ENCODE data around the gene CBY1. TPM values are rescaled to one million over a fixed set of nuclear protein-coding genes. Genes with fewer than 3 reads are reported as not detected.

The CBY1 gene
- total and polyA plus RNA-seq, 10 of the 15 experiments (the other 5 are each of a cell fraction or from before 2014, with no cell fraction given), result 7.3 to 18.6 (median 11.9) TPM

GRCh38 chr22:38649841-38650522 lies 6.5 kb upstream of the CBY1 start:
- H3K79me2 ChIP-seq (ENCODE audit: control insufficient read depth, insufficient read depth, low read length), result no peaks in the 10 kb centered on the region
- in situ Hi-C loops (cut with MboI) (no loop called here), intact Hi-C loops (cut with micrococcal nuclease; ENCODE audit: unreplicated experiment) (no loop called here)
- no peaks in the 10 kb centered on the region for H4K20me1 ChIP-seq (ENCODE audit: control insufficient read depth, insufficient read depth)
- ChIA-PET RAD21 (ENCODE audit: unreplicated experiment) (no interaction called here), POLR2A (no interaction called here), SMC1A (ENCODE audit: uncharacterized antibody, unreplicated experiment) (interaction anchor here (0.6 kb wide), 1 partner anchor 505 kb away, joined by 3 read pairs; no protein-coding TSS in a partner anchor), CTCF (interaction anchor here (0.6 to 1.4 kb wide), 3 partner anchors 8 to 40 kb away, joined by 3 to 4 read pairs (median 3); no protein-coding TSS in a partner anchor)
- 51% methylated on average over 5 of the region's 5 CpGs for WGBS (ENCODE audit: insufficient coverage, insufficient replicate concordance, low lambda C conversion rate, missing lambda C conversion rate)
- no peak overlapping the region for H3K9ac ChIP-seq (ENCODE audit: control insufficient read depth, insufficient read depth, low read length)
- ATAC-seq (no peak), DNase-seq (ENCODE audit: low read depth, low spot score) (no peak), FAIRE-seq (no peak)
- no peak overlapping the region for H3K27ac ChIP-seq (ENCODE audit: control insufficient read depth, insufficient read depth)
- no peaks in the 10 kb centered on the region for H3K27me3 ChIP-seq (replicated peaks in 1 of 2; ENCODE audit: control insufficient read depth in 2 of 2, insufficient read depth in 2 of 2, low read length in 1 of 2)
- no TSS peak for BruUV-seq (replicated peaks)
- H3K4me1 ChIP-seq (ENCODE audit: control insufficient read depth, insufficient read depth, low read length), result no peaks in the 10 kb centered on the region
- no peaks in the 10 kb centered on the region for H3K9me3 ChIP-seq (replicated peaks; ENCODE audit: control insufficient read depth, insufficient read depth, low read length)
- no peaks in the 10 kb centered on the region for H3K36me3 ChIP-seq (ENCODE audit: control insufficient read depth in 2 of 2, insufficient read depth in 2 of 2, low read length in 1 of 2)
- H3K4me2 ChIP-seq (ENCODE audit: control insufficient read depth, insufficient read depth), result no peak overlapping the region
- no peak overlapping the region for H3K4me3 ChIP-seq
- no peak overlapping the region for H2AFZ ChIP-seq (ENCODE audit: control insufficient read depth, low read depth, low read length)
- no peak for TF ChIP-seq GATAD2B (conservative IDR thresholded peaks at IDR 0.05; ENCODE audit: low read depth)
- no peak for TF ChIP-seq TBL1XR1 (IDR thresholded peaks at IDR 0.05; ENCODE audit: low read depth, low read length)
- no peak for TF ChIP-seq CTCF (IDR thresholded peaks at IDR 0.05 in 2 of 3, conservative IDR thresholded peaks at IDR 0.05 in 1 of 3; ENCODE audit: control insufficient read depth in 2 of 3, extremely low read depth in 1 of 3, insufficient read depth in 1 of 3, low read depth in 3 of 3, low read length in 3 of 3)
- TF ChIP-seq REST (IDR thresholded peaks at IDR 0.05; ENCODE audit: low read depth, low read length), result no peak
- no peak for TF ChIP-seq NR2C1 (IDR thresholded peaks at IDR 0.05)
- no peak for TF ChIP-seq NBN (IDR thresholded peaks at IDR 0.05)
- no peak for TF ChIP-seq CHD1 (IDR thresholded peaks at IDR 0.05; ENCODE audit: low read depth, low read length)
- no peak for TF ChIP-seq TAF1 (IDR thresholded peaks at IDR 0.05; ENCODE audit: borderline replicate concordance, low read depth, low read length)
- TF ChIP-seq SP1 (IDR thresholded peaks at IDR 0.05; ENCODE audit: low read depth, low read length), result no peak
- TF ChIP-seq RCOR1 (conservative IDR thresholded peaks at IDR 0.05; ENCODE audit: low read depth, low read length), result no peak
- TF ChIP-seq MAX (IDR thresholded peaks at IDR 0.05; ENCODE audit: low read depth, low read length), result no peak
- TF ChIP-seq BMI1 (IDR thresholded peaks at IDR 0.05; ENCODE audit: borderline replicate concordance), result no peak
- no peak for TF ChIP-seq EED (IDR thresholded peaks at IDR 0.05; ENCODE audit: low read depth)
- no peak for TF ChIP-seq E2F8 (IDR thresholded peaks at IDR 0.05; ENCODE audit: low read depth, partially characterized antibody)
- no peak for TF ChIP-seq SIX5 (IDR thresholded peaks at IDR 0.05; ENCODE audit: low read depth, low read length, severe bottlenecking)
- no peak for TF ChIP-seq RELA (IDR thresholded peaks at IDR 0.05; ENCODE audit: borderline replicate concordance, partially characterized antibody)
